Neuron (in vitro differentiated cells): ENCODE results near the gene EXOC3.
"Not testable (repeated sequence)": the region's sequence is repeated elsewhere in the genome, so short reads cannot be mapped to it uniquely, and the experiment has no call there.

ENCODE experiments used
- H2AFZ ChIP-seq: one replicate; pipeline ENCODE4 v1.6.1; 2013; ENCODE audit warnings: low read depth, mild to moderate bottlenecking, inconsistent platforms, low read length, moderate library complexity
- H3K27me3 ChIP-seq: one replicate; pipeline ENCODE4 v1.6.1; 2013; ENCODE audit warnings: low read length; ENCODE audit not compliant: insufficient read depth
- H3K36me3 ChIP-seq: one replicate; pipeline ENCODE4 v1.6.1; 2013; ENCODE audit warnings: low read length; ENCODE audit not compliant: insufficient read depth
- H3K4me1 ChIP-seq: one replicate; pipeline ENCODE4 v1.6.1; 2013; ENCODE audit warnings: low read length; ENCODE audit not compliant: insufficient read depth
- H3K4me3 ChIP-seq: 2 replicates; pipeline ENCODE4 v1.5.1; 2013; ENCODE audit warnings: mild to moderate bottlenecking, low read length, moderate library complexity
- H3K9me3 ChIP-seq: one replicate; pipeline ENCODE4 v1.6.1; 2013; ENCODE audit warnings: low read length

EXOC3 gene

GRCh38 chr5:401146-402034 is 41.6 kb upstream of the EXOC3 start:
- H3K4me3 ChIP-seq, result no peak overlapping the region
- no peak overlapping the region for H2AFZ ChIP-seq
- H3K36me3 ChIP-seq, result no peaks in the 10 kb centered on the region
- H3K9me3 ChIP-seq, result no peaks in the 10 kb centered on the region
- no peaks in the 10 kb centered on the region for H3K27me3 ChIP-seq
- H3K4me1 ChIP-seq, result peaks cover 34% of the 10 kb centered on the region

GRCh38 chr5:402219-402614 is 40.8 kb upstream of the EXOC3 start:
- not testable (repeated sequence) for H2AFZ ChIP-seq

GRCh38 chr5:402615-403359 is 40.2 kb upstream of the EXOC3 start:
- H3K27me3 ChIP-seq, result no peaks in the 10 kb centered on the region
- H3K36me3 ChIP-seq, result no peaks in the 10 kb centered on the region
- H3K9me3 ChIP-seq, result no peaks in the 10 kb centered on the region
- H3K4me3 ChIP-seq, result no peak overlapping the region
- H3K4me1 ChIP-seq, result peaks cover 34% of the 10 kb centered on the region
- H2AFZ ChIP-seq, result no peak overlapping the region

More at GRCh38 chr5:402219-402614, 40.8 kb upstream of the EXOC3 start:
- H3K4me1 ChIP-seq, result peaks cover 34% of the 10 kb centered on the region
- H3K36me3 ChIP-seq, H3K9me3 ChIP-seq, H3K4me3 ChIP-seq, H3K27me3 ChIP-seq: not testable (repeated sequence)

- Histone ChIP-seq H3K4me1 (peaks cover 29% of the 10 kb centered on the region), H2AFZ (no peak overlapping the region), H3K9me3 (no peaks in the 10 kb centered on the region), H3K27me3 (no peaks in the 10 kb centered on the region), H3K4me3 (no peak overlapping the region), H3K36me3 (no peaks in the 10 kb centered on the region)
Observed at GRCh38 chr5:403995-404394, 39.0 kb upstream of the EXOC3 start.

- Histone ChIP-seq H3K4me3 (no peak overlapping the region), H2AFZ (no peak overlapping the region), H3K9me3 (no peaks in the 10 kb centered on the region), H3K27me3 (no peaks in the 10 kb centered on the region), H3K36me3 (no peaks in the 10 kb centered on the region), H3K4me1 (peaks cover 22% of the 10 kb centered on the region)
Observed at GRCh38 chr5:404666-405241, 38.2 kb upstream of the EXOC3 start.

GRCh38 chr5:405421-405820 is 37.6 kb upstream of the EXOC3 start:
- Histone ChIP-seq H3K9me3 (no peaks in the 10 kb centered on the region), H2AFZ (no peak overlapping the region), H3K27me3 (no peaks in the 10 kb centered on the region), H3K4me1 (peaks cover 15% of the 10 kb centered on the region), H3K4me3 (no peak overlapping the region), H3K36me3 (no peaks in the 10 kb centered on the region)

- peaks cover 9% of the 10 kb centered on the region for H3K4me1 ChIP-seq
- H3K27me3 ChIP-seq, result no peaks in the 10 kb centered on the region
- no peaks in the 10 kb centered on the region for H3K9me3 ChIP-seq
- no peak overlapping the region for H3K4me3 ChIP-seq
- H2AFZ ChIP-seq, result no peak overlapping the region
- no peaks in the 10 kb centered on the region for H3K36me3 ChIP-seq
Observed at GRCh38 chr5:406041-406440, 36.9 kb upstream of the EXOC3 start.

GRCh38 chr5:407051-407450 is 35.9 kb upstream of the EXOC3 start:
- no peak overlapping the region for H3K4me3 ChIP-seq
- H3K36me3 ChIP-seq, result no peaks in the 10 kb centered on the region
- H2AFZ ChIP-seq, result no peak overlapping the region
- H3K4me1 ChIP-seq, result peaks cover 5% of the 10 kb centered on the region
- H3K9me3 ChIP-seq, result no peaks in the 10 kb centered on the region
- H3K27me3 ChIP-seq, result no peaks in the 10 kb centered on the region

GRCh38 chr5:407801-408268 is 35.1 kb upstream of the EXOC3 start:
- Histone ChIP-seq H3K4me1 (peaks cover 5% of the 10 kb centered on the region), H3K36me3 (no peaks in the 10 kb centered on the region), H3K4me3 (no peak overlapping the region), H3K9me3 (no peaks in the 10 kb centered on the region), H3K27me3 (no peaks in the 10 kb centered on the region), H2AFZ (no peak overlapping the region)

GRCh38 chr5:410911-411517 is 32.0 kb upstream of the EXOC3 start:
- Histone ChIP-seq H3K36me3 (no peaks in the 10 kb centered on the region), H2AFZ (no peak overlapping the region), H3K27me3 (no peaks in the 10 kb centered on the region), H3K9me3 (no peaks in the 10 kb centered on the region), H3K4me1 (peaks cover 10% of the 10 kb centered on the region), H3K4me3 (no peak overlapping the region)

- Histone ChIP-seq H3K9me3 (no peaks in the 10 kb centered on the region), H3K4me3 (no peak overlapping the region), H2AFZ (no peak overlapping the region), H3K27me3 (no peaks in the 10 kb centered on the region), H3K36me3 (no peaks in the 10 kb centered on the region), H3K4me1 (peaks cover 13% of the 10 kb centered on the region)
Observed at GRCh38 chr5:411728-412127, 31.2 kb upstream of the EXOC3 start.

GRCh38 chr5:414991-415927 is 27.7 kb upstream of the EXOC3 start:
- H3K9me3 ChIP-seq, H3K27me3 ChIP-seq, H3K36me3 ChIP-seq: not testable (repeated sequence)
- Histone ChIP-seq H3K4me1 (peaks cover 21% of the 10 kb centered on the region), H2AFZ (peak overlapping the region; percentile 4), H3K4me3 (peak overlapping the region; percentile 9)
